Cardiac muscle cell (in vitro differentiated cells and primary cell): ENCODE data around the gene ATAT1. TPM values are rescaled to one million over a fixed set of nuclear protein-coding genes. Genes with fewer than 3 reads are reported as not detected.

Experiments
- DNase-seq, 2 donors: peaks; one replicate each; pipeline versions ENCODE4 v3.0.0 to v3.0.0-alpha.2; 2010 to 2017; ENCODE audit warnings: low read depth in 1 of 2, low spot score in 1 of 2
- H3K27ac ChIP-seq: fragments of 200-600 bp; sonication (generic); 2 replicates; pipeline ENCODE4 v1.5.1; 2016
- H3K27me3 ChIP-seq: fragments of 200-600 bp; sonication (generic); 2 replicates; pipeline ENCODE4 v1.6.0; 2016; ENCODE audit warnings: control low read depth
- H3K36me3 ChIP-seq: fragments of 200-600 bp; sonication (generic); 2 replicates; pipeline ENCODE4 v1.5.1; 2016; ENCODE audit warnings: control low read depth
- H3K4me1 ChIP-seq: fragments of 200-600 bp; sonication (generic); 2 replicates; pipeline ENCODE4 v1.8.1; 2017; ENCODE audit warnings: low read depth, mild to moderate bottlenecking, mixed run types
- H3K4me3 ChIP-seq: fragments of 200-600 bp; sonication (generic); 2 replicates; pipeline ENCODE4 v1.5.1; 2016; ENCODE audit warnings: mild to moderate bottlenecking
- H3K9me3 ChIP-seq: fragments of 200-600 bp; sonication (generic); 2 replicates; pipeline ENCODE4 v1.5.1; 2017; ENCODE audit warnings: low read depth, mild to moderate bottlenecking, control low read depth
- polyA plus RNA-seq: library from polyadenylated mRNA; unstranded; fragments of >200 nt; fragmentation: Nextera tagmentation; extraction: Ambion mirVana; gene quantifications from 2 replicates; pipeline ENCODE4 v1.2.1, GENCODE V29; 2016
- total RNA-seq: library from RNA; depleted of rRNA; stranded (reverse); fragments of >200 nt; gene quantifications from 2 replicates; pipeline ENCODE4 v1.2.3, GENCODE V29; 2016
- TF ChIP-seq, protein P1 (sequence below): IDR thresholded peaks from 2 replicates; pipeline ENCODE4 v1.5.1; 2012; ENCODE audit warnings: low read depth, mild to moderate bottlenecking, low read length

Gene ATAT1
- 11.2 and 18.3 TPM in 2 replicates for total RNA-seq
- 17.3 and 18.0 TPM in 2 replicates for polyA plus RNA-seq

DNA sequence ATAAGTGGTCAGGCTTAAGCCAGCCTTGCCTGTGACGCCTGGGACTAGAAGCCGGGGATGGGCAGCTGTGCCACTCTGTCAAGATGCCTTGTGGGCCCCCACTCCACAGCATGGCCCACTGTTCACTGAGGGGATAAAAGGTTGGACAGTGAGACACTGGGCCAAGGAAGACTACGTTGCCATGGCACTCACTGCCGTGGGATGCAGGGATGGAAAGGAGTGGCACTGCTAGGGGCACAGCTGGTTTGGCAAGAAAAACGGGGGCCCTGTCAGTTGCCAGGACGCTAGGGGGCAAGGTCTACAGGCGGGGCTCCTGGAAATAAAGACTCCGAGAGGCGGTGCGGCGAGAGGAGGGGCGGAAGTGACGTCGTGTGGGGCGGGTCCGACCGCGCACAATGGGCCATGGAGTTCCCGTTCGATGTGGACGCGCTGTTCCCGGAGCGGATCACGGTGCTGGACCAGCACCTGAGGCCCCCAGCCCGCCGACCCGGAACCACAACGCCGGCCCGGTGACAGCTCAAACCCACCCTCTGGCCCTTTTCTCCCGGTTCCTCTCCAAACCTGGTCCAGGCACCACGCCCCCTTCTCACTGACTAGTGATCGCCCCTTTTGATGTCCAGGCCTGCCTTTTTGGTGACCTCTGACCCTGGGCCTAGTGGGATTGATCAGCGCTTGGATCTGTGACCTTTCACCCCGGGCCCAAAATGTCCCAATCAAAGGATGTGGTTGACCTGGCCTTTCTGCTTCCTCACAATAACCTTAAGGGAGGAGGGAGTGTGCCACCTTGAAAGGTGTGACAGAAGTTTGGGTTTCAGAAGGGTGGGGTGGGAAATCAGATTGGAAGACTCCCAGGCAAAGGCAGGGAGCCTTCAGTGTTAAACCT lies at the start of gene ATAT1:
Gene ATAT1 (plus strand): TSS at position 391 of the 883 bp plus-strand sequence.
- no peaks in the 10 kb centered on the region for H3K9me3 ChIP-seq
- TF ChIP-seq, protein P1, sequence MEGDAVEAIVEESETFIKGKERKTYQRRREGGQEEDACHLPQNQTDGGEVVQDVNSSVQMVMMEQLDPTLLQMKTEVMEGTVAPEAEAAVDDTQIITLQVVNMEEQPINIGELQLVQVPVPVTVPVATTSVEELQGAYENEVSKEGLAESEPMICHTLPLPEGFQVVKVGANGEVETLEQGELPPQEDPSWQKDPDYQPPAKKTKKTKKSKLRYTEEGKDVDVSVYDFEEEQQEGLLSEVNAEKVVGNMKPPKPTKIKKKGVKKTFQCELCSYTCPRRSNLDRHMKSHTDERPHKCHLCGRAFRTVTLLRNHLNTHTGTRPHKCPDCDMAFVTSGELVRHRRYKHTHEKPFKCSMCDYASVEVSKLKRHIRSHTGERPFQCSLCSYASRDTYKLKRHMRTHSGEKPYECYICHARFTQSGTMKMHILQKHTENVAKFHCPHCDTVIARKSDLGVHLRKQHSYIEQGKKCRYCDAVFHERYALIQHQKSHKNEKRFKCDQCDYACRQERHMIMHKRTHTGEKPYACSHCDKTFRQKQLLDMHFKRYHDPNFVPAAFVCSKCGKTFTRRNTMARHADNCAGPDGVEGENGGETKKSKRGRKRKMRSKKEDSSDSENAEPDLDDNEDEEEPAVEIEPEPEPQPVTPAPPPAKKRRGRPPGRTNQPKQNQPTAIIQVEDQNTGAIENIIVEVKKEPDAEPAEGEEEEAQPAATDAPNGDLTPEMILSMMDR = peak; percentile 49
- H3K36me3 ChIP-seq = peaks cover 34% of the 10 kb centered on the region
- H3K4me1 ChIP-seq = no peaks in the 10 kb centered on the region
- H3K27ac ChIP-seq = peak within 1 kb of the TSS; percentile 81
- peak within 1 kb of the TSS; percentile 71 for H3K4me3 ChIP-seq
- DNase-seq = peak; percentile 80 to 85
- H3K27me3 ChIP-seq = no peaks in the 10 kb centered on the region

DNA sequence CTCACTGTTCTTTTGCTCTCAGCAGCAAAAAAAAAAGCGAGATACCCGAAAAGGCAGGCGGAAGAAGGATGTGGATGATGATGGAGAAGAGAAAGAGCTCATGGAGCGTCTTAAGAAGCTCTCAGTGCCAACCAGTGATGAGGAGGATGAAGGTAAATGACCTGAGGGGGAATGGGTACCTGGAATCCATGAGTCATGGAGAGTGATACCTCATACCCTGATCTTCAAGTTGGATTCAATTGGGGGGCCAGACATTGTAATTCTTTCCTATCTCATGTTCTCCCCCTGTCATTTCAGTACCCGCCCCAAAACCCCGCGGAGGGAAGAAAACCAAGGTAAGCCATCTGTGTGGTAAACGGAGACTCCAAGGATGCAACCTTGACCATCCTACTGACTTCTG lies 48.6 kb upstream of the ATAT1 start:
- TF ChIP-seq, protein P1 = no peak
- no peaks in the 10 kb centered on the region for H3K27me3 ChIP-seq
- no peak overlapping the region for H3K4me3 ChIP-seq
- H3K4me1 ChIP-seq = no peaks in the 10 kb centered on the region
- DNase-seq = no peak
- no peak overlapping the region for H3K27ac ChIP-seq
- no peaks in the 10 kb centered on the region for H3K9me3 ChIP-seq
- peaks cover 53% of the 10 kb centered on the region for H3K36me3 ChIP-seq

DNA sequence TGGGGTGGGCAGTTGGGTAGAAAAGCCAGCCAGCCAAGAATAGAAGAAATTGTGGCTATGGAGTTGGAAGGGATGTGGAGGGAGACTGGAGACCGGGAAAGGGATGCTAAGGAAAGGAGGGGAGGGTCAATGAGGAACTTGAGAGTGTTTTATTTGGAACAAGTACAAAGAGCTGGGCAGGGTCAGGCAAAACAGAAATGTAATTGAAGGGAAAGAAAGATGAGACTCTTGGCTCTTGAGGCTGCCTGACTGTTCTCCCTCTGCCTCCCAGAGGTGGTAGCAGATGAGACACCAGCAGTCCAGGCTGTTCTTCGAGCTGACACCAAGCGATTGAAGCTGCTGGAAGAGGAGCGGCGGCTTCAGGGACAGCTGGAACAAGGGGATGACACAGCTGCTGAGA lies 42.8 kb upstream of the ATAT1 start:
- no peaks in the 10 kb centered on the region for H3K4me1 ChIP-seq
- TF ChIP-seq, protein P1 = no peak
- H3K27ac ChIP-seq = no peak overlapping the region
- H3K9me3 ChIP-seq = no peaks in the 10 kb centered on the region
- no peak overlapping the region for H3K4me3 ChIP-seq
- DNase-seq = no peak
- H3K27me3 ChIP-seq = no peaks in the 10 kb centered on the region
- H3K36me3 ChIP-seq = peaks cover 69% of the 10 kb centered on the region

DNA sequence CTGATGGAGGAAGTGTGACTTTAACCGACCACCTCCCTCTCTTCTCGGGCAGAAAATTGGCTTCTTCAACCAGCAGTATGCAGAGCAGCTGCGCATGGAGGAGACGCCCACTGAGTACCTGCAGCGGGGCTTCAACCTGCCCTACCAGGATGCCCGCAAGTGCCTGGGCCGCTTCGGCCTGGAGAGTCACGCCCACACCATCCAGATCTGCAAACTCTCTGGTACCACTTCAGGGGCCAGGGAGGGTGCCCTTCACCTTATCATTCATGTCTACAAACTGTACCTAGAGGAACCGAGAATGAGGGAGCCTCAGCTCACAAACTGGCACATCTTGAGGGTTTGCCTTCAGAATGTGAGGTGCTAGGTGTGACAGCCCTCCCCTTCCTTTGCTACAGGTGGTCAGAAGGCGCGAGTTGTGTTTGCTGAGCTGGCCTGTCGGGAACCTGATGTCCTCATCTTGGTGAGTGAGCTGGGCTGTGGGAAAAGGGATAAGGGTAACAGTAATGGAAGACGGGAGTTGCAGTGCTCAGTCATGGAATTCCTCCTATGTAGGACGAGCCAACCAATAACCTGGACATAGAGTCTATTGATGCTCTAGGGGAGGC lies 36.8 kb upstream of the ATAT1 start:
- Histone ChIP-seq H3K27ac (no peak overlapping the region), H3K27me3 (no peaks in the 10 kb centered on the region), H3K4me1 (no peaks in the 10 kb centered on the region), H3K4me3 (no peak overlapping the region), H3K9me3 (no peaks in the 10 kb centered on the region), H3K36me3 (peaks cover 38% of the 10 kb centered on the region)
- TF ChIP-seq, protein P1 = no peak
- DNase-seq = no peak

DNA sequence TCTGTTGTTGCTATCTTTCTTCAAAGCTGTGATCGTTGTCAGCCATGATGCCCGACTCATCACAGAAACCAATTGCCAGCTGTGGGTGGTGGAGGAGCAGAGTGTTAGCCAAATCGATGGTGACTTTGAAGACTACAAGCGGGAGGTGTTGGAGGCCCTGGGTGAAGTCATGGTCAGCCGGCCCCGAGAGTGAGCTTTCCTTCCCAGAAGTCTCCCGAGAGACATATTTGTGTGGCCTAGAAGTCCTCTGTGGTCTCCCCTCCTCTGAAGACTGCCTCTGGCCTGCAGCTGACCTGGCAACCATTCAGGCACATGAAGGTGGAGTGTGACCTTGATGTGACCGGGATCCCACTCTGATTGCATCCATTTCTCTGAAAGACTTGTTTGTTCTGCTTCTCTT lies 36.2 kb upstream of the ATAT1 start:
- DNase-seq = no peak
- no peaks in the 10 kb centered on the region for H3K27me3 ChIP-seq
- peak overlapping the region; percentile 30 for H3K27ac ChIP-seq
- no peaks in the 10 kb centered on the region for H3K4me1 ChIP-seq
- no peak overlapping the region for H3K4me3 ChIP-seq
- H3K9me3 ChIP-seq = no peaks in the 10 kb centered on the region
- H3K36me3 ChIP-seq = peaks cover 32% of the 10 kb centered on the region
- TF ChIP-seq, protein P1 = no peak
